ENCODE results near the gene PARVB. TPM values are rescaled to one million over a fixed set of nuclear protein-coding genes. Genes with fewer than 3 reads are reported as not detected.

The PARVB gene
- polyA plus RNA-seq, 3 donors: 14.8 to 75.5 (median 46.2) TPM

DNA sequence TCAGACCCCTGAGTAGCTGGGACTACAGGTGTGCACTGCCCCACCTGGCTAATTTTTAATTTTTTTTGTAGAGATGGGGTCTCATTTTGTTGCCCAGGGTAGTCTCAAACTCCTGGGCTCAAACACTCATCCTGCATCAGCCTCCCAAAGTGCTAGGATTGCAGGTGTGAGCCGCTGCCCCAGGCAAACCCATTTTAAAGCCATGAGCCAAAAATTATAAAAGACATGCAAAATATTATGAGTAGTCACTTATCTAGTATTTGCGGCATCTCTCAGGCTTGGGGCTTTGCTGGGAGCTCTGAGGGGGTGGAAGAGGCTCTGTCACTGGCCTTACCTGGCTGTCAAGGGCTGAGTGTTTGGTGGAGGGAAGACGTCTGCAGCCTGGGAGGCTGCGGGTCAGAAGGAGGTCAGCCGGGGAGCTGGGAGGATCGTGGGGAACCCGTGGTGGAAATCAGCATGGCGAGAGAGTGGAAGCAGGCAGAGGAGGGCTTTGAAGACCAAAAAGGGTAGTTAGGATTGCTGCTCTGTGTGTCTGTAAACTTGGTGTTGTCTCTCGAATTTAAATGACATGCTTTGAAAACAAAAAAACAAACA, 87.6 kb downstream of the PARVB start:
- 74 to 90% (median 83%) methylated on average over 9 of the region's 9 CpGs for WGBS, 3 donors
- no peak overlapping the region for H3K27ac ChIP-seq (ENCODE audit: low read depth, low read length)

DNA sequence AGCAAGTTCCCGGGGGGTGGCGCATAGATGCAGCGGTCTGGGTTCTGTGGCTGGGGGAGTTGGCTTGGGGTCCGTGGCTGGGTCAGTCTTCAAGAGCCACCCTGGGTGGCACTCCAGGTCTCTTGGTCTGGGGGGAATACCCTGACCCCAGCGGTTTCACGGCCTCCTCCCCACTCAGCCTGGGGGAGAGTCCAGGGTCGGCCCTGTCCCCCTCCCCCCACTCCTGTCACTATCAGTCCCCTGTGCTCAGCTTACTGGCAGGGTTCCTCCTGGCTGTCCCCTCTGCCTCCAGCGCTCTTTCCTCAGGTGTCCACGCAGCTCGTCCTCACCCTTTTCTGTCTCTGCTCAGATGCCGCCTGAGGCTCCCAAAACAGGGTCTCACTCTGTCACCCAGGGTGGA, 88.1 kb downstream of the PARVB start:
- H3K27ac ChIP-seq (ENCODE audit: low read depth, low read length): no peak overlapping the region
- 87 to 96% (median 94%) methylated on average over 10 to 11 of the region's 11 CpGs for WGBS, 3 donors

DNA sequence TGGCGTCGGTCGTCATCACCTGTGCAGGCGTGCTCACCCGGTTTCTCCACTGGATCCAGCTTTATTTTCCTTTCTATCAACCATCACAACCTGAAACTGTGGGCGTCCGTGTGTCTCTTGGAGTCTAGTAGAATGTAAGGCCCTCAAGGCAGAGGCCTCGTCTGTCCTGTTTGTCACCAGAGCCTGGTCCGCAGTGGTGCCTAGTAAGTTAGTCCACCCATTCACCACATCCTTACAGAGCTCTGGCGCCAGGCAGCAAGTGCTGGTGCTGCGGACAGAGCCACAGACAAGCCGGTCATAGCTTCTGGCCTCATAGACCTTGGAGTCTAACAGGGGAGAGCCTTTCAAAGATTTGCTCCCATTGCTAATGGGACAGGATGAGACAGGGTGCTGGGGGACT, 92.2 kb downstream of the PARVB start:
- WGBS, 3 donors: 89 to 95% (median 92%) methylated on average over 12 of the region's 12 CpGs

DNA sequence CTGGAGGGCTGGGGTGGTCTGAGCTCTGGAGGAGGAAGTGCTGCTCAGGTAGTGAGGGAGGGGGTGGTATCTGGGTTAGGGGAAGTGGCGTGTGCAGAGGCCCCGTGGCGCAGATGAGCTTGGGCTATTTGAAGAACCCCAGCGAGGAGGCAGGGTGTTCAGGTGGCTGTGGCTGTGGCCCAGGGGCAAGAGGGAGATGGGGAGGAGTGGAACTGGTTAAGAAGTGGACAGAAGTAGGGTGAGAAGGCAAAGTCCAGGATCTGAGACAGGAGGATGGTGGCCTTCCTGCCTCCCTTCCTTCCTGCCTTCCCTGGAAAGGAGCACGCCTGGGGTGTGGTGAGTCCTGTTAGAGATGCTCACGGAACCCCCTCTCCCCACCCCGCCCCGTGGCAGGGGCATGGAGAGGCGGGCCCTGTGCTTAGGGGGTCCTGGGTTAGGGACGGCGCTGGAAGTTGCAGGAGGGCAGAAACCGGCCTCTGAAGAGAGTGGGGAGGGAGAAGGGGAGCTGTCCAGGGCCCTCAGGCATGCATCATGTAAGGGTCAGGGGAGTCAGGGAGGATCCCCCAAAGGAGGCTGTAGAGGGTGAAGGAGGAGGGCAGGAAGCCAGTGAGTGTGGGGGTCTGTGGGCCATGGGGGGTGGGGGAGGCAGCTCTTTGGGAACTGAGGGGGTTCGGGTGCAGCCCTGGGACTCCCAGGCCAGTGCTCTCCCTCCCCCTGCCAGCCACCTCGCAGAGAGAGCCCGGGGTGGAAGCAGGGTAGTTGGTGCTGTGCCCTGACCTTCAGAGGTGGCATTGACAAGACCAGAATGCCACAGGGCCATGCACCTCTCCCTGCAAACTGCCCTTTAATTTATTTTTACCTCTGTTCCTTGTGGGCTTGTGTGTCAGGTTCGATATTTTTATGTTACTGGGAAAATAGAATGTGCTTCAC, 92.9 kb downstream of the PARVB start:
- 76 to 85% (median 80%) methylated on average over 12 to 16 of the region's 16 CpGs for WGBS, 3 donors
- H3K27ac ChIP-seq (ENCODE audit: low read depth, low read length): no peak overlapping the region

More for the DNA sequence above, 92.2 kb downstream of the PARVB start:
- H3K27ac ChIP-seq (ENCODE audit: low read depth, low read length): no peak overlapping the region

DNA sequence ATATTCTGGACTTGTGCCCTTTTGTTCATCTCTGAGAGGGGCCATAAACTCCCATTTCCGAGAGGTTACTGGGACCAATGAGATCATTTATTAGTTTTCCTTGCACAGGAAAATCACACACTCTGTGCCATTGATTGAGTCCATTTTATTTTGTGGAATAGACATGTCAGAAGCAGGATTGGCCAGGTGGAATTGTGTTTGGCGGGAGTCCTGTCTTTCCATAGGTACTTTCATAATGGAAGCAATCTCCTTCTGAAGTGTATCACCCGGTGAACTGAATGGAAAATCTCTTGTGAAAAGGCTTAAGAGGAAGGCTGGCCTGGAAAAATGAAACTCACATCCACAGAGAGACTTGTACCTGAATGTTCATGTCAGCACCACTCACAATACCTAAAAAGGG, 93.6 kb downstream of the PARVB start:
- WGBS, 3 donors: 63 to 80% (median 71%) methylated on average over 3 of the region's 3 CpGs
- no peak overlapping the region for H3K27ac ChIP-seq (ENCODE audit: low read depth, low read length)

DNA sequence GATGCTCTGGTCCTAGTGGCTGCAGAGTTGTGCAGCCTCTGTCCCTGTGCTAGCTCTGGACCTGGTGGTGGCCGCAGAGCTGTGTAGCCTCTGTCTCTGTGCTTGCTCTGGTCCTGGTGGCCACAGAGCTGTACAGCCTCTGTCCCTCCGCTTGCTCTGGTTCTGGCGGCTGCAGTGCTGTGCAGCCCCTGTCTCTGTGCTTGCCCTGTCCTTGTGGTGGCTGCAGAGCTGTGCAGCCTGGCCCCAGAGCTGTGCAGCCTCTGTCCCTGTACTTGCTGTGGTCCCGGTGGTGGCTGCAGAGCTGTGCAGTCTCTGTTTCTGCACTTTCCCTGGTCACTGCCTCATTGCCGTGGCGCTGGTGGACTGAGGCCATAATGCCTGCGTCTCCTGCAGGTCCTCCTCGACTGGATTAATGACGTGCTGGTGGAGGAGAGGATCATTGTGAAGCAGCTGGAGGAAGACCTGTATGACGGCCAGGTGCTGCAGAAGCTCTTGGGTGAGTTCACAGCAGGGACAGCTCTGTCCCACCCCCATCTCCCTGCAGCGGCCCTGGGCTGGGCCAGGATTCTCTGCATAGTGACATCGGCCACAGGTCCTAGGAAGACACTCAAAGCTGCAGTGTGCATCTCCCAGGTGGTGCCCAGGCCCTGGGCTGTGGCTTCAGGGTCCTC, 94.7 kb downstream of the PARVB start:
- no peak overlapping the region for H3K27ac ChIP-seq (ENCODE audit: low read depth, low read length)
- 74 to 82% (median 77%) methylated on average over 12 of the region's 12 CpGs for WGBS, 3 donors

DNA sequence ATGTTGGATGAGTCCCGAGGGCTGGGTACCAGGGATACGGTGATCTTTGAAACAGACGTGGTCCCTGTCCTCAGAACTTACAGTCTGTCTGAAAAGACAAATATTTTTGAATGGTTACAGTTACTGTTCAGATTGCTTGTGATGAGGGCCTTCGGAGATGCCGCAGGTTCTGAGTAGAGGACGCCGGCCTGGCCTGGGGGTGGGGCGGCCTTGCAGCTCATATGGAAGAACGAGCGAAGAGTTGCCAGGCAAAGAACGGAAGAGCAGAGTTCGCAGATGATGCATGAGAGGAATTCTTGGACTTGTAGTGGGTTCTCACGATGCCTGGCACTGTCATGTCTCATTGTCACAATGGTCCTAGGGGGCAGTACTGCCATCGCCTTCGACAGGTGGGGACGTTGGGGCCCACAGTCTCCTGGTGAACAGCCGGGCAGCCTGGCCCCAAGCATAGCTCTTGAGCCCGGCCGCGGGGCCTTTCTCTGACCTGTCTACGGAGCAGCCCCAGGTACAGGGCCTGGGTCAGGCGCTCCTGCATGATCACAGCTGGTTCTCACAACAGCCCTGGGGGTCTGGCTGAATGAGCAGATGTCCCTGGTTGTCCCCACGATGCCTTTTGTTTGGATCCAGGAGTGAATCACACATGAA, 95.7 kb downstream of the PARVB start:
- WGBS, 3 donors: 86 to 92% (median 91%) methylated on average over 23 of the region's 23 CpGs
- H3K27ac ChIP-seq (ENCODE audit: low read depth, low read length): no peak overlapping the region

DNA sequence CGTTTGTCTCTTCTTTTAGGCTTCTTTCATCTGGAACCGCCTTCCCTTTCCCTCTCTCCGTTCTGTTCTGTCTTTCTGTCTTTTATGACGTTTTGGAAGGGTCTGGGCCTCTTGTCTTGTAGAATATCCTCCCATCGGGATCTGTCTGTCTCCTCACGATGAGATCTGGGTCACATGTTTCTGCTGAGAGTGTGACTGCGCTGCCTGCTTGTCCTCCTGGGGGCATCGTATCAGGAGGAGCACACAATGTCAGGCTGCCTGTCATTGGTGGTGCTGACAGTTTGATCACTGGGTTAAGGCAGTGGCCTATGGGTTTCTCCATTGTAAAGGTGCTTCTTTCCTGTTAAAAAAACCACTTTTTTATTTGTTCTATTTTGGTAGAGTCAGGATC, 96.2 kb downstream of the PARVB start:
- no peak overlapping the region for H3K27ac ChIP-seq (ENCODE audit: low read depth, low read length)
- 83 to 86% (median 86%) methylated on average over 8 of the region's 8 CpGs for WGBS, 3 donors

DNA sequence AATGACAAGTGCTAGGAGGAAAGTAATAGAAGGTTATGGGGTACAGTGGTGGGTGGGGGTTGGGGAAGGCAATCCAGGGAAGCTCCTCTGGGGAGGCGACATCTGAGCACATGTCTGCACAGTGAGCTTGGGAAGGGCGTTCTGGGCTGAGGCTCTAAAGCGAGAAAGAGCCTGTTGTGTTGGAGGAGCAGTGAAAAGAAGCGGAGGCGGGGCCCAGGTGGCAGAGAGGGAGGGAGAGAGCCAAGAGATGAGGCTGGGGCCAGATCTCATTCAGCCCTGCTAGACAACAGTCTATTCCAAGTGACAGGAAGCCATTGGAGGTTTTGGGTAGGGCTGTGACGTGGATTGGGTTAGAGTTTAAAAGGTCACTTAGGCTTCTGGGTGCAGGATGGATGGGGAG, 101.3 kb downstream of the PARVB start:
- no peak overlapping the region for H3K27ac ChIP-seq (ENCODE audit: low read depth, low read length)
- 87 to 94% (median 90%) methylated on average over 6 of the region's 6 CpGs for WGBS, 3 donors

DNA sequence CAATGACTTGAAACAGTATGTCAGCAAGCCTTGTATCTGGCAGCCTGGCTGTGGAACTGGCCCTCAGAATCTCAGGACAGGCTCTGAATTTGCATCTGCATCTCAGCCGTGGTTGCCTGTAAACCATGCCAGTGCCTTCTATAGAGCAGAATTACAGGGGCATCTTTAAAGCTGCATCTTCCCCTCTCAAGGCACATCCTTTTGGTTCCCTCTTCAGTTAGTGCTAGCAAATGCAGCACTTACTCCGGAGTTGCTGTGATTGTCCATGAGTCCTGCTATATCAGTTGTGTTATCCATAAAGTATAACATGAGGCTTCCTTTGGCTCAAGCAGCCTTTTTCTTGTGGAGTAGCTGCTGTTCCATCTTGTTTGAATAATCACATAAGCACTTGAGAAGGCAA, 102.7 kb downstream of the PARVB start:
- WGBS, 3 donors: 86 to 96% (median 94%) methylated on average over 2 of the region's 2 CpGs
- H3K27ac ChIP-seq (ENCODE audit: low read depth, low read length): no peak overlapping the region

DNA sequence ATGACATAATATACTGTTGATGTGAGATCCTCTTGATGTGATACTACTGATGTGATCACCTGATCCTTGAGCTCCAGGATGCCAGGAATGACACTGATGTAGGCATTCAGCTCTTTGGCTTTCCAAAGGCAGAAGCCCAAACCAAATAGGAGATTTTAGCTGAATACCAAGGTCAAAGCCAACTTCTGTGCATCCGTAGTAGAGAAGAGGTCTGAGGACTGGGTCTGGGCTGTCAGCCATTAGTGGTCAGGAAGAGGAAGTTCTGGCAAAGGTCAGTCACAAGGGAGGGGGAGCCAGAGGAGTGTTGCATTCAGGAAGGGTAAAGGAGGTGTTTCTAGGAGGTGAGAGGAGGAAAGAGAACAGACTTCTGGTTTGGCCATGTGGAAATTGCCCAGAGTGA, 103.3 kb downstream of the PARVB start:
- no peak overlapping the region for H3K27ac ChIP-seq (ENCODE audit: low read depth, low read length)
- 15 to 65% (median 24%) methylated on average over 1 of the region's 1 CpG for WGBS, 3 donors

DNA sequence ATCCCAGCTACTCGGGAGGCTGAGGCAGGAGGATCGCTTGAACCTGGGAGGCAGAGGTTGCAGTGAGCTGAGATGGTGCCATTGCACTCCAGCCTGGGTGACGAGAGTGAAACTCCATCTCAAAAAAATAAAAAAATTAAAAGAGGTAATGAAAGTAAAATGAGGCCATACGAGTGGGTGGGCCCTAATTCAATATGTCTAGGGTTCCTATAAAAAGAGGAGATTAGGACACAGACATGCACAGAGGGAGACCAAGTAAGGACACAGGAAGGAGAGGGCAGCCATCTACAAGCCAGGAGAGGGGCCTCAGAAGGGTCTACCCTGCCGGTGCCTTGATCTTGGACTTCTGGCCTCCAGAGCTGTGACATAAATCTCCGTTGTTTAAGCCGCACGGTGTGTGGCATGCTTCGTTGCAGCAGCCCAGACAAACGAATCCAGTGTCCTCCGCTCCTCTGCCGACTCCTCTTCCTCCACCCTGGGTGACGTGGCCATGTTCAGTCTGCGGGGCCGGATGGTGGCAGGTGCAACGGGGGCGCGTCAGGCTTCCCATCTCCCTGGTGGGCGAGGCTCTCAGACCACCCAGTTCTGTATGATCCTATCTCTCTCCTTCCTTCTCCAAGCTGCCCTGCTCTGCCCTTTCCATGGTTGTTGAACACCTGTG, 105.0 kb downstream of the PARVB start:
- 88 to 92% (median 88%) methylated on average over 19 of the region's 19 CpGs for WGBS, 3 donors
- H3K27ac ChIP-seq (ENCODE audit: low read depth, low read length): no peak overlapping the region

DNA sequence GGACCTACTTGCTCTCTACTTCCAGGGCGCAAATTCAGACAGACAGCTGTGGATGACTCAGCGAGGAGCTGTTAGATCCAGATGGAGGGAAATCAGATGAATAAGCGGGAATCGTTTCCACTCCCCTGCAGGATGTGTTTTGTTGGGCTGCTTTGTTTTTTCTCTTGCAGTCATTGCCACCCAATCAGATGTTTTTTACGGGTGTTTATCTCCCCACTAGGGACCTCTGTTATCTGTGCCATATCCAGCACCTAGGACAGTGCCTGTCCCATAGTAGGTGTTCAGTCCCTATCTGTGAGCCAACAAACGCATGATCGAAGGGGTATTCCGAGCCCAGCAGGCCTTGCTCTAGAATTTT, 105.5 kb downstream of the PARVB start:
- H3K27ac ChIP-seq (ENCODE audit: low read depth, low read length): no peak overlapping the region
- WGBS, 3 donors: 50 to 84% (median 76%) methylated on average over 8 of the region's 8 CpGs

DNA sequence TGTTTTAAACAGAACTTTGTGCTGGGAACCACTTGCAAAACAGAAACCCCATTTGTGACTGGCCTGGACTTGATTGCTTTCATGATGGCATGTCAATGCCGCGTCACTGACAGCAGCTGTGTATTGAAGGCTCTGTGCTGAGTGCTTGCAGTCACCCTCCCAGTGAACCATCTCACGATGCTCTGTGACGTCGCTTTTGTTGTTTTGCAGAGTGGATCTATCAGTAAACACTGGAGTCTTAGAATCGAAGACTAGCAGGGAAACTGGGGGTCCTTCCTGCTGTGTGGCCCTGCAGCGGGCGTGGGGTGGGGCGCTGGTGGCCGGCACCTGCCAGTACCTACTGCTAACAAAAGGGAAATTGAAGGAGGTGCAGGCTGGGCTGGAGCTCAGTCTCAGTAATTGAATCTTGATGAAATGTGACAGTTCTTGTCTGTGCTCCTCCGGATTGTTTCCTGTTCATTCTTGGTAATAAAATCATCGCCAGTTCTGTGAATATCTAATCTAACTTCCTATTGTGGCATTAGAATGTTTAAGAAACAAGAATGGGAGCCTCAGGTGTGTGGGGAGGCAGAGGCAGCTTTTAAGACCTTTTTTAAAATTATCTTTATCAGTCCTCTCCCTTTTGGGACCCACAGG, 106.1 kb downstream of the PARVB start:
- no peak overlapping the region for H3K27ac ChIP-seq (ENCODE audit: low read depth, low read length)
- WGBS, 3 donors: 67 to 85% (median 85%) methylated on average over 12 of the region's 12 CpGs

DNA sequence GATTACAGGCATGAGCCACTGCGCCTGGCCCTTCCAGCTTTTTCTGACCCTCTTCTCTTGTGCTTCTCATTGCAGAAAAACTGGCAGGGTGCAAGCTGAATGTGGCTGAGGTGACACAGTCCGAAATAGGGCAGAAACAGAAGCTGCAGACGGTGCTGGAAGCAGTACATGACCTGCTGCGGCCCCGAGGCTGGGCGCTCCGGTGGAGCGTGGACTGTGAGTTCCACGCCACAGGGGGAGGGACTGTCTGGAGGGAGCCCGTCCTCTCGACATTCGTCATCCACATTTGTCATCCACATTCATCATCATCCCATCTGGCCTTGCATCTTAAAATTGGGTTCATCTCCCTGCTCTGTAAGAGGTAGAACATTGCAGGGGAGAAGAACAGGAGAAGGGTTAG, 107.3 kb downstream of the PARVB start:
- 93 to 95% (median 93%) methylated on average over 12 of the region's 12 CpGs for WGBS, 3 donors
- H3K27ac ChIP-seq (ENCODE audit: low read depth, low read length): no peak overlapping the region

DNA sequence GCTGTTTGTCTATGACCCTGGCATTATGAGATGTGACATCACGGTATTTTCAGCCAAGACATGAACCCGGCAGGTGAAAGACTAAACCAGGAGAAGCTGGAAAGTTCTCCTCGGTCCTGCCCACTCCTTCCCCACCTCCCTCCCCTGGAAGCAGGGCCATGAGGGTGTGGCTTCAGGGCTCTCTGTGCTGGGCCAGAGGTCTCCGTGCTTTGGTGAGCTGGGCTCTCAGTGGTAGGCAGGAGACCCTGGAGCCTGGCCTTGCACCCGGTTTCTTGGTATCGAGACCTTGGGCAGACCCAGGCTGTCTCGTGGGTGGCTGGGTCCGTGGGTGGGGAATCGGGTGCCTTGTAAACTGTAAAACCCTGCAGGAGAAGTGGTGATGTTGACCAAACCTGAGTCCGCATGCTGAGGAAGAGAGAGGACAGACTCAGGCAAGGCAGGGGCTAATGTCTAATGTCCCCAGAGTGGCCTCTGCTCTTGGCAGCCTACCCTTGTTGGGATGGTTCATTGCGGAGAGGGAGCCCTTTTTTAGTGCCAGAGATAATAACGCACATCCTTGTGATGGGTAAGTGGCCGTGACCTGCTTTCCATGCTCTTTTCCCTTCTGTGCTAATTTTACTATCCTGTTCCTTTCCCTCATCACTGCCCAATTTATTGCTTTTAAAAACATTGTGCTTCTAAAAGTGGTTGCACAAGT, 108.0 kb downstream of the PARVB start:
- no peak overlapping the region for H3K27ac ChIP-seq (ENCODE audit: low read depth, low read length)
- 86 to 90% (median 90%) methylated on average over 13 of the region's 13 CpGs for WGBS, 3 donors

DNA sequence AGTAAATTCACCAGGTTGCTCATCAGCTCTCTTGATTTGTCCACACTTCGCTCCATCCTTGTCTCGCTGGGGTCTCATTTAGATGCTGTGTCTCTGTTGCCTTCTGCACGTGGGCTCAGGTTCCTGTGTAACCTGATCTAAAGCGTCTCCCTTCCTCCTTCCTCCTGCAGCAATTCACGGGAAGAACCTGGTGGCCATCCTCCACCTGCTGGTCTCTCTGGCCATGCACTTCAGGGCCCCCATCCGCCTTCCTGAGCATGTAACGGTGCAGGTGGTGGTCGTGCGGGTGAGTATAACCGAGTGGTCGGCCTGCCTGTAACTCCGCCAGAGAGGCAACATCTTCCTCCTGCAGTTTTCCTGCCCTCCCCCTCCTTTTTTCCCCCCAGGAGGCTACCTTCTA, 108.6 kb downstream of the PARVB start:
- H3K27ac ChIP-seq (ENCODE audit: low read depth, low read length): no peak overlapping the region
- WGBS, 3 donors: 75 to 90% (median 84%) methylated on average over 12 of the region's 12 CpGs
